Activated naive CD4-positive, alpha-beta T cell treated with anti-CD3 and anti-CD28 coated beads, Interleukin-2, amount 50 U/mL, for 72 hours (primary cell): Measurements from ENCODE around the gene NECTIN1. TPM values are rescaled to one million over a fixed set of nuclear protein-coding genes. Genes with fewer than 3 reads are reported as not detected.

Source experiments
- ATAC-seq, 2 donors: fragments of 150-1000 bp; cut with Tn5 transposase; 2 replicates each; pipeline ENCODE4 v1.10.0; 2021; ENCODE audit warnings: mild to moderate bottlenecking in 2 of 2, moderate library complexity in 2 of 2
- DNase-seq, 2 donors: peaks; one replicate each; pipeline ENCODE4 v3.0.0; 2021 to 2022; ENCODE audit warnings: low spot score in 2 of 2
- H3K27ac Mint-ChIP-seq, 2 donors: one replicate each; pipeline ENCODE4 v1.8.0; 2022; ENCODE audit warnings: mild to moderate bottlenecking in 2 of 2, mixed read lengths in 2 of 2
- H3K36me3 Mint-ChIP-seq, 2 donors: one replicate each; pipeline ENCODE4 v1.8.0; 2022; ENCODE audit warnings: mixed read lengths in 2 of 2
- H3K9me3 Mint-ChIP-seq, 2 donors: one replicate each; pipeline ENCODE4 v1.8.0; 2022; ENCODE audit warnings: mixed read lengths in 2 of 2
- total RNA-seq, 2 donors: library from RNA; stranded (reverse); gene quantifications; one replicate each; pipeline ENCODE4 v1.2.3, GENCODE V29; 2022

The NECTIN1 gene
- total RNA-seq, 2 donors from 2014 or later = 0.20 to 2.2 TPM

DNA sequence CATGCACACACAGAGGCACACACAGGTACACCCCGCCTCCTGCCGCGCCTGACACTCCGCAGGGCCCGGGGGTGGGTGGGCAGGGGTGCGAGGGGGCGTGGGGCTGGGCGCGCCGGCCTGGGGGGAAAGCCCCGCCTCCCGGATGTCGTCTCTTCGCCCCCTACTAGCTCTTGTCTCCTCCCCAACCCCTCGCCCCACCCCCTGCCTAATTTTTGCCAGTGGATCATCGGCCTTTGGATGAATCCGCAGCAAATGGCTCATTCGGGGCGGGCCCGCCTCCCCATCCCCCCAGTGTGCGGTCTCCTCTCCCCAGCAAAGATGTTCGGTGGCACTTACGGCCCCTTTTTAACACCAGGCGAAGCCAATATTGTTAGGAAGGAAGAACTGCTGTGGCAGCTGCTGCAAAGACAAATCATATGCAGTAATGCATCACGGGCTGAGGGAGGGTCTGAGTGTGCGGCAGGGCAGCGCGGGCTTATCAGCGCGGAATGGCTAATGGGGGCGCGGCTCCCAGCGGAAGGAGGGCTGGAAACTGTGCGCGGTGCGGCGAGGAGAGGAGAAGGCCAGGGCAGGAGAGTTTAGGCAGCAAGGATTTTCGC, 13.4 kb upstream of the NECTIN1 start:
- peak in 1 of 2 donors; percentile 45 for ATAC-seq

DNA sequence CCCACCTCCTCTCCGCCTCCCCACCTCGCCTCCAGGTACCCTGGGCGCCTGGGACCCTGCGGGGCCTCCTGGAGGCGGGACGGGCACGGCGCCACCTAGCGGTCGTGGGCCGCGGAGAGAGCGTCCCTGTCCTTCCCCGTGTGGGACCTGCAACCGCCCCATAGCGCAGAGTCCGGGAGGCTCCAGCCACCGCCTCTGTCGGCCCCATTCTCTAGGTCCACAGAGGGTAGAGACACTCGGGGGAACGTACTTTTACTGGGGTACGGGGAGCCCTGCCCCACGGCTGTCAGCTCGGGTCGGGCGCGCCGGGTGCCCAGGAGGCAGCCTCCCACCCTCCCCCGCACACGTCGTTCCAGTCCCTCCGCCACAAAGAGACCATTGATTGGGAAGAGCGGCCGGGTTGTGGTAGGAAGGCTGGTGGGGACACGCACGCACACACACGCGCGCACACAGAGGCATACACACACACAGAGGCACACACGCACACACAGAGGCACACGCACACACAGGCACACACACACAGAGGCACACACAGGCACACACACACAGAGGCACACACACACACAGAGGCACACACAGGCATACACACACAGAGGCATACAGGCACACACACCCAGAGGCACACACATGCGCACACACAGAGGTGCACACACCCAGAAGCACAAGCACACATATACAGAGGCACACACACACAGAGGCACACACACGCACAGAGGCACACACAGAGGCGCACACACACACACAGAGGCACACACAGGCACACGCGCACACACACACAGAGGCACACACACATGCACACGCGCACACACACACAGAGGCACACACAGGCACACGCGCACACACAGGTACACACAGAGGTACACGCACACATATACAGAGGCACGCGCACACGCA, 12.6 kb upstream of the NECTIN1 start:
- DNase-seq (peak; percentile 60 to 81), ATAC-seq (peak; percentile 71 to 88)

More for the DNA sequence above, 13.4 kb upstream of the NECTIN1 start:
- Mint-ChIP-seq H3K27ac (no peak overlapping the region), H3K9me3 (no peaks in the 10 kb centered on the region), H3K36me3 (no peaks in the 10 kb centered on the region)
- no peak for DNase-seq

DNA sequence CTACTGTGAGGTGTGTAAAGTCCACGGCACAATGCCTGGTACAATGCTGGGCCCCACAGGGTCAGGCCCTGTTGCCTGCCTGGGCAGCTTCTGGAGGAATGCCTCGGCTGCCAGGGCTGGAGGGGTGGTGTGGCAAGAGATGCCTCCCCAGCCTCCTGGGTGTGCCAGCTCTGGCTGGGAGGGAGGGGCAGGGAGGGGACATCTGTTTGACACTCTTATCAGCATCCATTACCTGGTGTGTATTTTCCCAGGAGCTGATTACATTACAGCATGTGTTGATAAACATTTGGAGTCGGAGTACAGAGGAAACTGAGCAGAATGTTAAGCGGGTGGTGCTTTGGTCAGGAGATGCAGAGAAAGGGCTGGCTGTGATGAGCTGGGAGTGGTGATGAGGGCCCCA, 11.0 kb upstream of the NECTIN1 start:
- DNase-seq (no peak), ATAC-seq (no peak)
- Mint-ChIP-seq H3K9me3 (no peaks in the 10 kb centered on the region), H3K36me3 (no peaks in the 10 kb centered on the region), H3K27ac (no peak overlapping the region)

More for the DNA sequence above, 12.6 kb upstream of the NECTIN1 start:
- Mint-ChIP-seq H3K36me3 (no peaks in the 10 kb centered on the region), H3K9me3 (no peaks in the 10 kb centered on the region), H3K27ac (no peak overlapping the region)

DNA sequence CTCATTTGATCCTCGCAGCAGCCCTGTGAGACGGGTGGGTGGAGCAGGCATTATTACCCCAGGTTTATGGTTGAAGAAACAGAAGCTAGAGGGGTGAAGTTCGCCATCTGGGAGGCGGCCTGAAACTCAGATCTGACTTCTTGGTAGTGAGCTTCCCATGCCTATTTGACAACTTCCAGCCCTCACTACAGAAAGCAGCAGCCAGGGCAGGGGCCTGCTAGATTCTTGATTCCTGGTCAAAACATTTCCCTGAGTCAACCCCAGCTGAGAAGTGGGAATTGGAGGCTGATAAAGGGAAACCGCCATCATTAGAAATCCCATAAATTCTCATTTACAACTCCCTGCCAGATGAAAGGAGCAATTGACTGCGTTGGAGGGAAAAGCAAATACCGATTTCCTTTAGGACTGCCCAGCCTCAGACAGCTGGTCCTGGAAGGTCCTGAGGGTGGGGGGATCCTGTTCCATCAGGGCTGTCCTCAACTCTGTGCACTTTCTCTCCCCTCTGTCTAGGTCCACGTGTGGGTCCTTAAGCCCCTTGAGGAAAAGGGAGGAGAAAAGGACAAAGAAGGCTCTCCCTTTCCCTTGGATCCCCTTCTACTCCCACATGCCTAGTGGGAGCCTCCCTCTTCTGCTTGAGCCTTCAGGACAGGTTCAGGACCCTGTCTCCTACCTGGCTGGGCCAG, 10.2 kb upstream of the NECTIN1 start:
- no peak for DNase-seq
- no peak for ATAC-seq
- Mint-ChIP-seq H3K27ac (no peak overlapping the region), H3K36me3 (no peaks in the 10 kb centered on the region), H3K9me3 (no peaks in the 10 kb centered on the region)

DNA sequence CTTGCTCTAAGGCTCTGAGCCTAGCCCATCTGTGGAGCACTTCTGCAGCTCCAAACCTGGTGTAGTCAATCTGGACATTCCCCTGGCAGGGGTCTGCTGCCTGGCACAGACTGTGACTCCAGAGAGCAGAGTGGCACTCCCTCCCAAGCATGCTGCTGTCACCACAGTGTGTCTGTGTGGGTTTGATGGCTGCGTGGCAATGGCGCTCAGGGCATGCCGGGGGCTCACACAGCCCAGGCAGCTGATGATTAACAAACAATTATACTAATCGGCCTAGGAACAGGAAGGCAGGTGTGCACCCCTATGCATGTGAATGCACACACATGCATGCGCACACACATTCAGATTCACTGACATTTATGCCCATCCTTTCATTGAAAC, 9.0 kb upstream of the NECTIN1 start:
- ATAC-seq = no peak

DNA sequence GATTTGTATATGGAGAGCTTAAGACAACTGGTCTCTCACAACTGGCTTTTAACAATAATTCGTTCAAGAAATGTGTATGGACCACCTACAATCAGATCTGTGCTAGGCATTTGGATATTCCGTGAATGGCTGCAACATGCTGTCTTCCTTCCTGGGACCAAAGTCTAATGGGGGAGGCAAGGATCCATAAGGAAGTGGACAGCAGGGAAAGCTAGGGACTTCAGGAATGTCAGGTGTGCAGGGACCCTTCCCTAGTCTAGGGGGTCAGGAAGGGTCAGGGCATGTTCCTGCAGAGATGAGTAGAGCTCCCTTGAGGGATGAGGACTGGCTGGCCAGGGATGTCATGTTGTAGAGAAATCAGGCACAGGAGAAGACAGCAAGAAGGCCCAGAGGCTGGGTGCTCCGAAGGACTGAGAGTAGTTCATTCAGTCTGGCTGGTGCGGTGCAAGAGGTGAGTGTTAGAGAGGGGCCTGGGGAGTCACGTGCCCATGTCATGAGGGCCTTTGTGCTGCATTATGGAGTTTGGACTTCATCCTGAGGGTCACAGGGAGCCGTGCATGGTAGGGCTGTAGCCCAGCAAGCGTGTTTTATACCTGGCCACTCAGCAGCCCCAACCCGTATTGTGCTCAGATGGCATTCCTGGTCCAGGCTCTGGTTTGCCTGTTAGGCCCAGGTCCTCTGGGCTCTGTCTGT, 8.5 kb upstream of the NECTIN1 start:
- Mint-ChIP-seq H3K9me3 (no peaks in the 10 kb centered on the region), H3K36me3 (no peaks in the 10 kb centered on the region), H3K27ac (no peak overlapping the region)
- no peak for ATAC-seq
- no peak for DNase-seq

More for the DNA sequence above, 9.0 kb upstream of the NECTIN1 start:
- Mint-ChIP-seq H3K36me3 (no peaks in the 10 kb centered on the region), H3K27ac (no peak overlapping the region), H3K9me3 (no peaks in the 10 kb centered on the region)
- no peak for DNase-seq

DNA sequence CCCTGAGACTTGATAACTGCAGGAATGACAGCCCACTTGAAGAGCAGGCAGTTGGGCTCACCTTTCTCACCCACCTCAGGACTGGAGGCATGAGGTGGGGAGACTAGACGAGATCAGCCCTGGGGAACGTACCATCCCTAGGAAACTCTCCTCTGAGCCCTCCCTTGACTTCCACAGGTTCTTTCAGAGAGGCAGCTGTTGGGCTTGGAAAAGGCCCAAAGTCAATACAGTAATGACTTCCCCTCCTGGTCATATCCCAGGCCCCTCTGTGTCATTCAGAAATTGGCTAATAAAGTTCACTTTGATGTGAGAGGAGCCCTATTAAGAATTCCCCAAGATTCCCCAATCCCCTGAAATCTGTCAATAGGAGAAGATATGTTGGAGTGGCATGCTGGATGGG, 5.8 kb upstream of the NECTIN1 start:
- H3K9me3 Mint-ChIP-seq = no peaks in the 10 kb centered on the region
- ATAC-seq = no peak
- no peaks in the 10 kb centered on the region for H3K36me3 Mint-ChIP-seq
- no peak overlapping the region for H3K27ac Mint-ChIP-seq
- DNase-seq = no peak

DNA sequence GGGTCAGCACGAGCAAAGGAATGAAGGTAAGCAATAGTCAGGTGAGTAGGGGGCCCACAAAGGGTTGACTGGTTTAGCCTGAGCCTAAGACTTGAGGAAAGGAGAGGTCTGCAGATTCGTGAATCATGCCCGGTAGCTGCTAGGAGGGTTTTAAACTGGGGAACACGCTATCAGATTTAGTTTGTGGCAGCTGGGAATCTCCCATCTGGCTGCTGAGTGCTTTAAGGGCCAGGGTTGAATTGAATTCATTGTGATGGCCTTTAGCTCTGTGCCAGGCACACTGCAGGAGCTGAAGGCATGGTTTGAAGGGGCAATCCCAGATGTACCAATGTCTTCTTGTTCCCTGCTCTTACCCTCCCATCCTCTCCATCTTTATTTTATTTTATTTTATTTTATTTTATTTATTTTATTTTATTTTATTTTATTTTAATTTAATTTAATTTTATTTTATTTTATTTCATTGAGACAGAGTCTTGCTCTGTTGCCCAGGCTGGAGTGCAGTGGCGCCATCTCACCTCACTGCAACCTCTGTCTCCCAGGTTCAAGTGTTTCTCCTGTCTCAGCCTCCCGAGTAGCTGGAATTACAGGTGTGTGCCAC, 1.9 kb upstream of the NECTIN1 start:
- Mint-ChIP-seq H3K9me3 (no peaks in the 10 kb centered on the region), H3K36me3 (no peaks in the 10 kb centered on the region), H3K27ac (no peak overlapping the region)
- ATAC-seq = no peak
- no peak for DNase-seq

DNA sequence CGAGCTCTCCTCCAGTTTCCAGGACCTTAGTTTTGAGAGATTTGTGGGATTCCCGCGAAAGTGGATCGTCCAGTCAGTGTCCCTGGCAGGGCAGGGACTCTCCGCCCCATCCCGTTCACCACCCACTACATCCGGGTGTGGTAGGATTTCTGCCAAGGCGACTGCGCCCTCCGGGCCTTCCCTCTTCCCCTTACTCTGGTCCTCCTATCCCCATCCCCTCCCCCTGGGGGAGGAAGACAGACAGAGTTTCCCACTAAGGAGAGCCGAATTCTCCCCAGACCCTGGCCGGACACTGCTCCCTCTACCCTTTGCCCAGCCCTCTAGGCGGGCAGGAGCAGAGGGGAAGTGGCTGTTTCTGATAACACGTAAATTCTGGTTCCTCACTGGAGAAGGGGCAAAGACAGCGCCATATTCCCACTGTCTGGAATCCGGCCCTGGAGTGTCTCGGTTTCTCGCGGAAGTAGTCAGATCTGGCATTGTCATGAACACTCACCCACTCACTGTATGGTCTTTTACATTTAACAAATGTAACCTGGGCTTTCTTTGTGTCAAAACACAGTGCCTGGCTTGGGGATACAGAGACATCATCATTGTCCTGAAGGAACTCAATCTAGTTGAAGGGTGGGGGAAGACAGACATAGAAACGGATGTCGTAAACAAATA, 1.1 kb upstream of the NECTIN1 start:
- DNase-seq = no peak
- Mint-ChIP-seq H3K27ac (no peak overlapping the region), H3K9me3 (no peaks in the 10 kb centered on the region), H3K36me3 (no peaks in the 10 kb centered on the region)
- no peak for ATAC-seq

DNA sequence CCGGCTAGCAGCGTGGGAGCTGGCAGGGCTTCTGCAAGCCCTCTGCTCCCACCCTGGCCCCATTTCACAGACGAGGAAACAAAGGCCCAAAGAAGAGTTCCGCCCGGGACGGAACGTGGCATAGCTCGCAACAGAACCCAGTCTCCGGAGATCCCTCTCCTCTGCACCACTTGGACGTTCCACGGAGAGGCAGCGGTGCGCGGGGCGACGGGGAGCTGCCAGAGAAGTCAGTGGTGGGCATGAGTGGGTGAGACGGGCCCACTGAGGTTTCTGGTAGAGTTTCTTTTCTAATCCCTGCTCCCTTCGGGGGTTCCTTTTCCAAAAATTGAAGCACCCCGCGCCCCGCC, 554 bp upstream of the NECTIN1 start:
- Mint-ChIP-seq H3K27ac (no peak overlapping the region), H3K36me3 (no peaks in the 10 kb centered on the region), H3K9me3 (no peaks in the 10 kb centered on the region)
- ATAC-seq (peak in 1 of 2 donors; percentile 33), DNase-seq (no peak)

DNA sequence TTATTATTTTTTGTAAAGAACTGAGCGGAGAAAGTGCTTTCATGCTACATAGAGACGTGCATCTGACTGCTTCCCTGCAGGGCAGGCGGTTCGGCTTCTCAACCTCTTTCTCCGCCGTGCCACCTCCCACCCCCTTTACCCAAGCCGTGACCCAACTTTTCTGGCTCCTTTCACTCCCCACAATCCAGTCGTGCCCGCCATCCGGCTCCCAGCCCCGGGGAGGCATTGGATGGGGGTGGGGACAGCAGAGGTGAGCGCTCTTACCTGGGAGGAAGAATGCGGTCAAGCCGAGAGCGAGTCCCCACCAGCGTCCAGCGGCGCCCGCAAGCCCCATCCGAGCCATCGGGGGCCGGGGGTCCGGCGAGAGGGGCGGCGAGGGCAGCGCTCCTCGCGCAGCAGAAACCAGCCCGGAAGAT, 781 bp downstream of the NECTIN1 start:
- Mint-ChIP-seq H3K36me3 (no peaks in the 10 kb centered on the region), H3K9me3 (no peaks in the 10 kb centered on the region), H3K27ac (no peak overlapping the region)
- DNase-seq (no peak), ATAC-seq (no peak)

DNA sequence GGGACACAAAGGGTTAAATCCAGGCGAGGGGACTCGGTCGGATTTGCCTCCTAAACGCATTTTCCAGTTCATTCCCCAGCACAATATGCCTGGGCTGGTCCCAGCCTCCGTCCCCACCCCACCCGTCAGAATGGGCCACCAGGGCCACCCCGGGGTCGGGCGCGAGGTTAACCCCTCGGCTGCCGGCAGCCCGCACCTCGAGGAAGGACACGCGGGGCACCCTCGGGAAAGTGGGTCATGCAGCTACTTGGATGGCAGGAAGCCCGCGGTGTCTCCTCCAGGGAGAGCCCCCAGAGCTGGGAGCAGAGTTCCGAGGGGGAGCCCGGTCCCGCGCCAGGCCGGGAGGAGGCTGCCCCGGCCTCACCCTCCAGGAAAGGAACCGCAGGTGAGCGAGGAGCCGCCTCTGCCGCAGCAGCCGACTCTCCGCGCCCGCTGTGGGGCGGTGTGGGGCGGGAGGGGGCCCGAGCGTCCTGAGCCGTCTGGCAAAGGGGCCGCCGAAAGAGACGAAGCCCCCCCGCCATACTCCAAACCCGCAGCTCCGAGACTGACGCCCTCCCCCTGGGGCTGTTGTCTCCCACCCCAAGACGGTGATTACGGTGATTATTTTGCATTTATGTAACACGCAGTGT, 1.4 kb downstream of the NECTIN1 start:
- DNase-seq (no peak), ATAC-seq (no peak)
- Mint-ChIP-seq H3K27ac (no peak overlapping the region), H3K36me3 (no peaks in the 10 kb centered on the region), H3K9me3 (no peaks in the 10 kb centered on the region)

DNA sequence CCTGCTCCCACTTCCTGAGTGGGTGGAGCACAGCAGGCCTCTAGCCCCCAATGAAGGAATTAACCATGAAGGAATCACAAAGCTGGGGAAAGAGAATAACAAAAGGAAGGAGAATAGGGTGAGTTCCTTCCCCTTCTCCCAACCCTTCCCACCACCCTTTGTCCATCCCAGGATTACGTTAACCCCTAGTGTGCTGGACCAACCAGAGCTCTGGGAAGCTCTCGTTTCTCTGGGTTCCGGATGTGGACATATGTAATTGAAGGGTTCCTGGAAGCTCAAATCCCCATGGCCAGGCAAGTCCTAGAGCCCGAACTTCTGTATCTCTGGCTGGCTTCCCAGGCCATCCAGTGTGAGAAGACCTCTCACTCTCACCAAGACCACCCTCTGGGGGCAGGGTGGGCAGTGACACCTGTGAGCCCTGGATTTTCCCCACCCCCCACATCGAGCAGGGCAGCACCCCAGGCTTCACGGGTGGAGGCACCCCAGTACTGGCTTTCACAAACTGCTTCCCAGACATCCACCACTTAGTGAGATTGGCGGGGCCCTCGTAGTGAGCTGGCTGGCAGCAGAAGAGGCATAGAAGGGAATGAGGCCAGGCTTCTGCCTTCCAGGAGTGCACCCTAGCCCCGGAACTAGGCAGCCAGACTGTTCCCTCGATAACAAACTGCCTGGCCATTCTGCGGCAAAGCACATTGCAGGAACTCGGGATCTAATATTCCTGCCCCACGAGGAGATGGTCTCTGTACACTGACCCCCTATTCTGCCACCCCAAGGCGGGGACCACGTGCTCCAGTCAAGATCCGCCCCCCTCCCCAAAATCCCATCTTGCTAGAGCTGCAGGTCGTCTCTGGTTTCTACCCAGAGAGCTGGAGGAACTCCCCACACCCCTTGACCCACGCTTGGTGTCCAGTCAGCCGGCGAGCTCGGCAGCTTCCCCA, 2.1 kb downstream of the NECTIN1 start:
- ATAC-seq (no peak), DNase-seq (no peak)
- no peak overlapping the region for H3K27ac Mint-ChIP-seq
- H3K9me3 Mint-ChIP-seq = no peaks in the 10 kb centered on the region
- no peaks in the 10 kb centered on the region for H3K36me3 Mint-ChIP-seq

DNA sequence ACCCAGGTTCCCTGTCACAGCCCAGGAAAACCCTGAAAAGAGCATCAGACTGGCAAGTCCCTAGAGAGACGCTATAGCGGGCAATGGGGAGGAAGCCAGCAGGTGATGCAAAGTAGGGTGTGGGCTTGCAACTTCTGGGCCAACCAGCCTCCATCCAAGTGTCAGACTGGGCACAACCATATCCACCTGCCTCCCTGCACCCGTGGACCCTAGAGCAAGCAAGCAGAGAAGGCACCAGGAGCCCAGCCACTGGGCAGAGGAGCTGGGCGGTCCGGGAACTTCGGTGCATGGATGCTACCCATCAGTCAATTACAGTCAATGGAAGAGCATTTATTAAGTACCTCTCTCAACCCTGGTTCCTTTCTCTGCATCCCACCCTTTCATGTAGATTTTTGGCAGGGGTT, 2.8 kb downstream of the NECTIN1 start:
- no peaks in the 10 kb centered on the region for H3K9me3 Mint-ChIP-seq

DNA sequence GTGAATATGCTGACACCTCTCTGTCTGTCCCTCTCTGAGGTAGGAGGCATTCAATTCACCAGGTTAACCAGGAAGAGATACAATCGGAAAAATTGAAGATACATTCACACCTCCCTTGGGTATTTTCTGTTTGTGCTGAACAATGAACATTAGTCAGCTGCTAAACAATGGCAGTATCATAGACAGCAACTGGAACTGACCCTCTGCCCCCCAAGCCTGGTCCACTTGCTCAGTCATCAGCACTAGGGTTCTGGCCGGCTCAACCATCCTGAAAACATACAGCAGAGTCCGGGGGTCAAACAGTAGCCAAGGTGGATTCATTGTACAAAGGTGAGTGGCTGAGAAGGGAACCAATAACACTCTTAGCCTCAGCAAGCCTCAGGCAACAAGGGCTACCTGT, 4.0 kb downstream of the NECTIN1 start:
- H3K27ac Mint-ChIP-seq = no peak overlapping the region
- DNase-seq = no peak
- no peaks in the 10 kb centered on the region for H3K36me3 Mint-ChIP-seq
- no peak for ATAC-seq
- no peaks in the 10 kb centered on the region for H3K9me3 Mint-ChIP-seq

More for the DNA sequence above, 2.8 kb downstream of the NECTIN1 start:
- no peak for DNase-seq
- ATAC-seq = no peak
- H3K27ac Mint-ChIP-seq = no peak overlapping the region
- H3K36me3 Mint-ChIP-seq = no peaks in the 10 kb centered on the region
